ENCODE measurements around the gene CDX2. TPM values are rescaled to one million over a fixed set of nuclear protein-coding genes. Genes with fewer than 3 reads are reported as not detected.

CDX2 gene
- total RNA-seq, 1 donor from 2014 or later = not detected

DNA sequence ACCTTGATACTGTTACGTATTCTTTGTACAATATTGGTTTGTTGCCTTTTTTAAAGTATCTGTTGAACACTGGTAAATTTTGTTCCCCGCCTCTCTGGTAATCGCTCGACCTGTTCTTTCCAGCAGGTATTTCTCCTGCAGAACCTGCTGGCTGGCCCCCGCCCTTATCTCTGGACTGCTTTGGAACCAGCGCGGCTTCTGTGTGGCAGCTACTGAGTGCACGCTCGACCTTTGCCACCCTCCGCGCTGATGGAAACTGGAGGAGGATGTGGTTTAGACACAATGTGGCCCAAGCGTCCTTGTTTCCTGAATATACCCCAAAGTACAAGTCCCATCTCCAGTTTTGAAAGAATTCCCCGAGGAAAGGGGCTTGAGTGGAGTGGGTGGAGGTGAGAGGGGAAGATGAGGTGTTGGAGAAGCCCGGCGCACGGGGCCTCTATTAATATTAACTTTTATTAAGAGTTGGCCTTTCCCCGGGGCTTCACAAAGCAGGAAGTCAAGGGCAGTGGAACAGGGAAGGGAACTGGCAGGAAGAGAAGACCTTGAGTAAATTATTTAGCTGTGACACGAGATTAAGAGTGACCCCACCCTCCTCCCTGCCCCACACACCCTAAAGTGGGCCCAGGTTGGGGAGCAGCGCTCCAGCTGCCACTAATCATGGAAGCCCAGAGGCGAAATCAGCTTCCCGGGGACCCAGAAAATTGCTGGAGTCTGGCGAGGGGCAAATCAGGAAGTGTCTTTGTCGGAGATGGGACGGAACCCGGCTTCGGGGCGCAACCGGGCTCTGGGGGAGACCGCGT, 16.0 kb downstream of the CDX2 start:
- ATAC-seq (peak; percentile 37), DNase-seq (no peak)
- intact Hi-C loops (cut with micrococcal nuclease) = no loop called here

DNA sequence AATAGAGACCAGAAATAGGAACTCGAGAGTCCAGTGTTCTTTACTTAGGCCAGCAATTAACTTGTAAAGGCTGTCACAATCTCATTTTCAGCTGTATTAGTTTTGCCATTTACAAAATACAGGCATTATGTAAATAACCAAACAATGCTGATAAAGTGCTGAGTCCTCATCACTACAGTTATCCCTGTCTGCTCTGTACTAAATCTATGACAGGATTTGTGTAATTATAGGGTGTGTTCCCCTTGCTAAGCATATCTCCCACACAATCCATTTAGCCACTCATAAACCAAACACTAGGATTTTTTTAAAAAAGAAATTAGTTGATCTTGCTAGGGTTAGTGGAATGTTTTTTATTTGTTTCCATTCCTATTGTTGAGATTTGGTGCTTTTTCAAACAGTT, 26.1 kb downstream of the CDX2 start:
- ATAC-seq = no peak
- intact Hi-C loops (cut with micrococcal nuclease) = no loop called here

DNA sequence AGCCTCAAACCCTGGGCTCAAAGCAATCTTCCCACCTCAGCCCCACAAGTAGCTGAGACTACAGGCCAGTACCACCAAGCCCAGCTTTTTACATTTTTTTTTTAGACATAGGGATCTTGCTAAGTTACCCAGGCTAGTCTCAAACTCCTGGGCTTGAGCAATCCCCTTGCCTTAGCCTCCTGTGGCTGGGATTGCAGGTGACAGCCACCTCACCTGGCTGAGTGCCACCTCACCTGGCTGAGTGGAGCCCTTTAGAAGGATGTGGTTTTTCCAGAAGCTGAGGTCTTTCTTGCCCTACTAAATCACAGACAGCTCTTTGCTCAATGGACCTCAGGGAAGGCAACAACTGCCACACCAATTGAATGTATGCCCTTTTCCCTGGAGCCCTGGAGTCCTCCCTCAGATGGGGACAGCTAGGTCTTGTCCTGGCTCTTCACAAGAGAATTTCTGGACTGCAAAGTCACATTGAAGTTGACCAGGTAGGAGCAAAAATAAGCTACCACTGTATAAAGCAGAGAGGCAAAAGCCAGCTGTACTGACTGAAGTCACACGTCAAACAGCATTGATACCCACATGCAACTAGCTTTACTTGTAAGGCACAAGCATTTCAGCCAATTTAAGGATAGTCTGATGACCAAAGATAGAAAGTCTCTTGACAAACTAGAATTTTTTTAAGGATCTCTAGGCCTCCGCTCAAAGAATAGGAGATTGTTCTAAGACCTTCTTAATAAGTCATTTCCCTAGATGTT, 35.4 kb downstream of the CDX2 start:
- no peak for ATAC-seq
- intact Hi-C loops (cut with micrococcal nuclease) = no loop called here
- DNase-seq = no peak

More for the DNA sequence above, 26.1 kb downstream of the CDX2 start:
- DNase-seq = no peak

DNA sequence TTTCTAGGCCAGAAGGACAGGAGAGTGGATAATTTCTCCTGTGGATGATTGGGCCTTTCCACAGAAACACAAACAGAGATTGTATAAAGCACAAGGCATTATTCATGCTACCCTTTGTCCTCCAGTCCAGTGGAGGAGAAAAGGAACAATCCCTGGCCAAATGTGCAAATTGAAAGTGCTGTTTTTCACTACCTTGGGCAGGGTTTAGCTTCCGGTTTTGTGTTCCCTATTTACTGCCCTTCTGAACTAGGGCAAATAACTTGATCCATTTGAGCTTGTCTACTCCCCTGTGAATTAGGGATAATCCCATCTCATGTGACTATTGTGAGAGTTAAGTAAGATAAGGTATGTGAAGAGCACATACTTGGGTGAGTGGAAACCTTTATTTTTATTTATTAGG, 36.0 kb downstream of the CDX2 start:
- ATAC-seq = no peak
- intact Hi-C loops (cut with micrococcal nuclease) = no loop called here
- DNase-seq = no peak

DNA sequence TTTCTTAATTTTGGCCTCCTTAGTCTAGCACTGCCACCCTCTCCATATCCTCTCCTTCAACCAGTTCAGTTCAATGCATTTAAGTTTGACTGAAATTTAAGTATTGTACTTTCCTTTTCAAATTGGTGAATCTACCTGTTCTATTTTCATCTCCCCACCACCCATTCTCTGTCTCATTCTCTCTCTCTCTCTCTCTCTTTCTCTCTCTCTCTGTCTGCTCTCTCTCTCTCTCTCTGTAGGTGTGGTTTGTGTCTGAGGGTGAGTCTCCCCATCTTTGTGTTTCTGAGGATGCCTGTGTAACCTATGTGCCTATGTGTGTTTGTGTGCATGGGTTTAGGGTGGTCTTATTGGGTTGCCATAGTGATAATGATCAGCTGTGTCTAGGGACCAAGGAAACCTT, 39.2 kb downstream of the CDX2 start:
- DNase-seq = no peak
- no peak for ATAC-seq
- intact Hi-C loops (cut with micrococcal nuclease) = no loop called here

DNA sequence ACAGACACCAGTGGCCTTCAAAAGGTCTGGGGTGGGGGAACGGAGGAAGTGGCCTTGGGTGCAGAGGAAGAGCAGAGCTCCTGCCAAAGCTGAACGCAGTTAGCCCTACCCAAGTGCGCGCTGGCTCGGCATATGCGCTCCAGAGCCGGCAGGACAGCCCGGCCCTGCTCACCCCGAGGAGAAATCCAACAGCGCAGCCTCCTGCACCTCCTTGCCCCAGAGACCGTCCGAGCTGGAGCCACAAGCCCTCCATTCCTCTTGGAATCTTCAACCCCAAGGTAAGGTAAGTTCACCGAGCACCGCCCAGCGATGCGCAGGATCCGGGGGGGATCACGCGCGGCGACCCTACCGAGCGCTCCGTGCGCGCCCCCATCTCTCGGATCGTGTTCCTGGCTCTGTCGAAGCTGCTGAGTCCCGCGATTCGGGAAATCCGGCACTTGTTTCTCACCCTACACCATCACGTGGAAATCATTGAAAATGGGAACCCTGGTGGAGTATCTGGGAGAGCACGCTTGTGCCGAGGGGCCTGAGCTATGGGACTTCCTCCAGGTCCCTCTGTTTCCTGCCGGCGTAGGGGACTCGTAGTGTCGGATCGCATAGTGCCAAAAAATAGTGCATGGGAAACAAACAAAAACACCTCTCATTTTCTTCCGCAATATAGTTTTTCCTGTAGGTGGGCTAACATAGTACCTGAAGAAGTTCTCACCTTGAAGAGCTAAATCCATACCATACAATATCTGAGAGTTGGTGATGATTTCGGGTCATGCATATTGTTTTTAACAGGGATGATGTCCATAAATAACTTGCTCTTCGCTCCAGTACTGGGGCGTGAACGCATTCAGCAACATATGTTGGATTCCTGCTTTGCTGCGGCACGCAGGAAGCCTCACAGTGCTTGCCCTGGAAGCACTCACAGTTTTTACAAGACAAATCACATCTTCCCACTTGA, 40.0 kb downstream of the CDX2 start:
- ATAC-seq = no peak
- intact Hi-C loops (cut with micrococcal nuclease) = no loop called here
- DNase-seq = no peak

DNA sequence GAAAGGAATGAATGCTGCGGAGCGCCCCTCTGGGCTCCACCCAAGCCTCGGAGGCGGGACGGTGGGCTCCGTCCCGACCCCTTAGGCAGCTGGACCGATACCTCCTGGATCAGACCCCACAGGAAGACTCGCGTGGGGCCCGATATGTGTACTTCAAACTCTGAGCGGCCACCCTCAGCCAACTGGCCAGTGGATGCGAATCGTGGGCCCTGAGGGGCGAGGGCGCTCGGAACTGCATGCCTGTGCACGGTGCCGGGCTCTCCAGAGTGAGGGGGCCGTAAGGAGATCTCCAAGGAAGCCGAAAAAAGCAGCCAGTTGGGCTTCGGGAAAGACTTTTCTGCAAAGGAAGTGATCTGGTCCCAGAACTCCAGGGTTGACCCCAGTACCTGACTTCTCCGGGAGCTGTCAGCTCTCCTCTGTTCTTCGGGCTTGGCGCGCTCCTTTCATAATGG, 40.7 kb downstream of the CDX2 start:
- ATAC-seq (no peak), DNase-seq (no peak)
- intact Hi-C loops (cut with micrococcal nuclease) = no loop called here

DNA sequence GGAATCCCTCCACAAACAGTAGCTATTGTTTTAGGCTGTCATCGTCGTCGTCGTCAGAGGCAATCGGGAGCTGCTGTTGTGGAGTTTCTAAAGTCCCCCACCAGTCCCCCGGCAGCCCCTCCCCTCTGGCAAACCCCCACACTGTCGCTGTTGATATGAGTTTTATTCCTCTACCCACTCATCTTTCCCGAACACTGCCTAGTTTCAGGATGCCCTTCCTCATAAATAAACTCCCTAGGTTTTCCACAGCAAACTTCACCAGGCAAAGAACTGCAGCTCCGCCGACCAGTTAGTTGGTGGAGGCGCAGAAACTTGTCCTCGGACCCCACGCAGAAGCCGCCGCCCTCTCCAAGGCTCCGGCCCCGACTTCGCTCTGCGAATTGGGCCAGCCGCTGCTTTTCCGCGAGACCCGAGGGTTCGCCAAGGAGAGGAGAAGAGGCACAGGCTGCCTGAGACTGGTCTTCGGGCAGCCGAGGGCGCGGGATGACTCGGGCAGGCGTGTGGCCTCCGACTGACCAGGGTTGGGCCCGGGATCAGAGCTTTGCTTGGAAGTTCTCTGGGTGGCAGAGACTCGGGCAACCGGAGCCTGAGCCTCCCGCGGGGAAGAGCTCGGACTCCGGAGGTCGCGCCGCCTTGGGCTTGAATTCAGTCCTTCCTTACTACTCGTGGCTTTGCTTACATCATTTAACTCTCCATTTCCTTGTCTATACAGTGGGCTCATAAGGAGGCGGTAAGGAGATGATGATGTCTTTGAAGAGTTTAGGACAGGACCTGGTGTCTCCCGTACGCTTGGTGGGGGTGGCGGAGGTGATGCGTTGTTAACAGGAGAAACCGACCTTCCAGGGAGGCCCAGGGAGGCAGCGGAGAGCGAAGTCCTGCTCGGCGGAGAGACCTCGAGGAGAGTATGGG, 41.4 kb downstream of the CDX2 start:
- intact Hi-C loops (cut with micrococcal nuclease) = no loop called here

DNA sequence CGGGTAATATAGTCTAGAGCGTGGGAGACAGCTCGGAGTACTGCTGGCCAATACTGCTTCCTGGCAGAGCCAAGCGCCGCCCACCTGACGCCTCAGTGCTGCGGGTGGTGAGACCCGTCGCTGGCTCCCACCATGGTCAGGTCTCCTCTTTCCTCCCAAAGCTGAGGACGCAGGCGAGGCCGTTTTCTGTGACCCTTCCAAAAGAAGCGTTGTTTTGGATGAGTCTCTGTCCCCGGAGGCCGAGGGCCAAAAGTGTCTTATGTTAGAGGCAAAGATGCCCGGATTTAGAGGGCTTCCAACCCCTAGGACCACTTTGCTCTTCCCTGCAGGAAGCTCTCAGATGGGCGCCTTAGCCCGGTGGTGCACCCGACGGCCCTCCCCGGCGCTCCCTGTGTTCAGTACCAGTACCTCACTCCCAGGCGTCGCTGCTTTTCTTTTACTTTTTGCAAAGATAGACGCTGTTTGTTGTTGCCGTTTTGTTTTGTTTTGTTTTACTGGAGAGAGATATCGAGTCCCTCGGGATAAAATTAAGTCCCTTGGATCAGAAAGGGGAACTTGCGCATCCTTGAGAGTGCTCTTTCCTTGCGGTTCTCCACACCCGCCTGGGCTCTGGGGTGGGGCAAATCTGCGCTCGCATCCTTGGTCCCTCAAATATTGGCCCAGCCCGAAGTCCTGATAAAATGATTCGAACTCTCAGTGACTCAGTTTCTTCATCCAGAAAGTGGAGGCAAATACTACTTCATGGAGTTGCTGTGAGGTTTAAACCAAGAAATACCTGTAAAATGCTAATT, 42.3 kb downstream of the CDX2 start:
- intact Hi-C loops (cut with micrococcal nuclease) = no loop called here
- DNase-seq (no peak), ATAC-seq (no peak)

More for the DNA sequence above, 41.4 kb downstream of the CDX2 start:
- no peak for ATAC-seq
- DNase-seq = no peak

DNA sequence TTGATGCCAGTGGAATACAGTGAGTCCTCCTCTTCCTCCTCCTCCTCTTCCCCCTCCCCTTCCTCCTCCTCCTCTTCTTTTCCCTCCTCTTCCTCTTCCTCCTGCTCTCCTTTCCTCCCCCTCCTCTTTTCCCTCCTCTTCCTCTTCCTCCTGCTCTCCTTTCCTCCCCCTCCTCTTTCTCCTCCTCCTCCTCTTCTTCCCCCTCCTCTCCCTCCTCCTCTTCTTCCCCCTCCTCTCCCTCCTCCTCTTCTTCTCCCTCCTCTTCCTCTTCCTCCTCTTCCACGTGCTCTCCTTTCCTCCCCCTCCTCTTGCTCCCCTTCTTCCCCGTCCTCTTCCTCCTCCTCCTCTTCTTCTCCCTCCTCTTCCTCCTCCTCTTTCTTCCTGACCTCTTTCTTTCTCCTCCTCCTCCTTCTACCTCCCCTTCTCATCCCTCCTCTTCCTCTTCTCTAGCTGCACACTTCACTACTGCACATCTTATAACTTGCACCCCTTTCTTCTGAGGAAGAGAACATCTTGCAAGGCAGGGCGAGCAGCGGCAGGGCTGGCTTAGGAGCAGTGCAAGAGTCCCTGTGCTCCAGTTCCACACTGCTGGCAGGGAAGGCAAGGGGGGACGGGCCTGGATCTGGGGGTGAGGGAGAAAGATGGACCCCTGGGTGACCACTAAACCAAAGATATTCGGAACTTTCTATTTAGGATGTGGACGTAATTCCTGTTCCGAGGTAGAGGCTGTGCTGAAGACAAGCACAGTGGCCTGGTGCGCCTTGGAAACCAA, 43.7 kb downstream of the CDX2 start:
- intact Hi-C loops (cut with micrococcal nuclease) = no loop called here
- DNase-seq = no peak
- no peak for ATAC-seq

DNA sequence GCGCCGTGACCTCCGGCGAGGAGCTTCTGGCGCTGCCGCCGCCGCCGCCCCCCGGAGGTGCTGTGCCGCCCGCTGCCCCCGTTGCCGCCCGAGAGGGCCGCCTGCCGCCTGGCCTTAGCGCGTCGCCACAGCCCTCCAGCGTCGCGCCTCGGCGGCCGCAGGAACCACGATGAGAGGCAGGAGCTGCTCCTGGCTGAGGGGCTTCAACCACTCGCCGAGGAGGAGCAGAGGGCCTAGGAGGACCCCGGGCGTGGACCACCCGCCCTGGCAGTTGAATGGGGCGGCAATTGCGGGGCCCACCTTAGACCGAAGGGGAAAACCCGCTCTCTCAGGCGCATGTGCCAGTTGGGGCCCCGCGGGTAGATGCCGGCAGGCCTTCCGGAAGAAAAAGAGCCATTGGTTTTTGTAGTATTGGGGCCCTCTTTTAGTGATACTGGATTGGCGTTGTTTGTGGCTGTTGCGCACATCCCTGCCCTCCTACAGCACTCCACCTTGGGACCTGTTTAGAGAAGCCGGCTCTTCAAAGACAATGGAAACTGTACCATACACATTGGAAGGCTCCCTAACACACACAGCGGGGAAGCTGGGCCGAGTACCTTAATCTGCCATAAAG, 44.5 kb downstream of the CDX2 start:
- ATAC-seq = no peak
- intact Hi-C loops (cut with micrococcal nuclease) = no loop called here
- DNase-seq = no peak

DNA sequence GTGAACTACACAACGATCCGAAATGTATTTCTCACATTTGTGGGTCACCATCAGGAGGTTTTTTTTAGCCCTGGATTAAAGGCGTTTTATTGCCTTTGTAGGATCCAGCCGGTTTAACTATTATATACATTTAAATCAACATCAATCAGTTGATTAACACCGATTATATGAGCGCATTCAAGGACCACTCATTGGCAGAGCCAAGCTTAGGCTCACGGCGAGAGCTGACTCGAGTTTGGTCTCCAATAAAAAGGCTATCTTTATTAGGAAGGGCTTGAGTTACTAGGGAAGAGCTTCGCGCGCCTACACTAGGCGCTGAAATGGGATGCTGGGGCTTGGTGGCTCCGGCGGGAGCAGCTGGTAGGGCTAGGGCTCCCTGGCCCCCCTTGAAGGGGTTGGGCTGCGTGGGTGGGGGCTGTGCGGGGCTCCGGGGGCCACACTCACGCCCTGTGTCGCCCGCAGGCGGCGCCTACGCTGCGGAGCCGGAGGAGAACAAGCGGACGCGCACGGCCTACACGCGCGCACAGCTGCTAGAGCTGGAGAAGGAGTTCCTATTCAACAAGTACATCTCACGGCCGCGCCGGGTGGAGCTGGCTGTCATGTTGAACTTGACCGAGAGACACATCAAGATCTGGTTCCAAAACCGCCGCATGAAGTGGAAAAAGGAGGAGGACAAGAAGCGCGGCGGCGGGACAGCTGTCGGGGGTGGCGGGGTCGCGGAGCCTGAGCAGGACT, 45.2 kb downstream of the CDX2 start:
- ATAC-seq (no peak), DNase-seq (no peak)
- intact Hi-C loops (cut with micrococcal nuclease) = no loop called here

DNA sequence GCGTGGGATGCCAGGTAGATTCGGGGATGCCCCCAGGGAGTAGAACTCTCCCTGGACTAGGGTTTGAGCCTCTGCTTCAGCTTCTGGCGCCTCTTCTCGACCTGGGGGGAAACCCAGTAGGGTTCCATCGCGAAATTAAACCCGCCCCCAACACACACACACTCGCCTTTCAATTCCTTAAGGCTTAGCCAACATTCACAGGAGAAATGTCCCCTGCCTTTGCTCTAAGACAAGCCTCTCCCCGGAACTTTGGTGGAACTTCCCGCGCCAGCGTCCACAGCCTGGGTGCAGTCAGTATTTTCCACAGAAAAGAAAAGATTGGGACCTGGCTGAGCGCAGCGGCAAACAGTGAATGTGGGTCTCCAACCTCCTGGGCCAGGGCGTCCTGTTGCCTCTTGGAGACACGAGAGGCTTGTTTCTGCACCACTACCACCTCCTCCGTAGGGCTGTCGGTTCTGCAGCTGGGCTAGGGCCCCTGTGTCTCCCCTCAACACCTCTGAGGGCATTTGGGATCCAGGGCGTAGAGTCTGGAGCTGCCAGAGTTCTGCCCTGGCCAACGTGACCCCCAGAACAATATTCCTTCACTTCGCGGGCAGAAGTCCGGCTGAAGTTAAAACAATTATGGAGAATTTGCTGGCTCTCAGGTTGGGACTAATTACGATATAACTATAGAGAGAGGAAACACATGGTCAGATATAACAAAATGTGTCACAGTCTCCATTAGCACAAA, 46.1 kb downstream of the CDX2 start:
- DNase-seq = no peak
- ATAC-seq = no peak
- intact Hi-C loops (cut with micrococcal nuclease) = no loop called here

DNA sequence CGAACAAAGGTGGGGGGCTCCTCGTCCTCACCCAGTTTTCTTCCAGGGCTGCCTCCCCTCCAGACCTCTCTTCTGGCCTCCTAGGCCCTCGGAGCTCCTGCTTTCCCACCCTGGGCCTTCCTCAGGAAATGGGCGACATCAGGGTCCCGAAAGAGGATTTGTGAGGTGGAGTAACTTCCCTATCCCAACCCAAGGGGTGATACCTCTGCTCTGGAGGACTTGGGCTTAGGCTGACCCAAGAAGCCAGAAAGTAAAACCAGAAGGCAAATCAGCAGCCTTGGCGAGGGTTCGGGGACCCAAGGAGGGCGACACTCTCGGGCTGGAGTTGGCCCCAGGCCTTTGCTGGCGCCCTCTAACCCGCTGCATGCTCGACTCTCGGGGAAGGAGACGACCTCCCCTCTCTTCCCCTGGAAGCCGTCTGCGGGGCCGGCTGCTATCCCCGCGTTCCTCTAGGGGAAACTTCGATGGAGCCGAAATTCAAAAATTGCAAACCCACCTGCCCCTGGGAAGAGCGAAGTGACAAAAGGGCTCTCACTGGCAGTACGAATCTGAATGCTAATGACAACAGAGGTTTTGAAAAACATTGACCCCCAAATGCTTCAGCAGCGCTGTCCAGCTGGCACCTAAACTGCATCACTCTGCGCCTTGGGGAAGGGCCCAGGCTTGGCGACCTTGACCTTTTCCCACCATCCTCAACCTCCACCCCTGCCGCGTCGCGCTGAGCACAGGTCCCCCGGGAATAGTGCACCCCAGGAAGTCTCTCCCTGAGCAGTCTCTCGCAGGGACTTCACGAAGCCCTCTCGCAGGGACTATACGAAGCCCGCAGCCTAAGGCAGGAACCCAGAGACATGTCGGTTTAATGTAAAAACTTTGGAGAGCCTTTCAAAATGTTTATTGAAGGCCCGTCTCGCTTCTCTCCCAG, 46.9 kb downstream of the CDX2 start:
- no peak for DNase-seq
- ATAC-seq = no peak
- intact Hi-C loops (cut with micrococcal nuclease) = no loop called here
